Ectodermal cell (in vitro differentiated cells): Measurements from ENCODE around the gene SLC12A6.

ENCODE experiments used
- H3K27ac ChIP-seq: 2 replicates; pipeline ENCODE4 v1.7.0; 2013; ENCODE audit warnings: mild to moderate bottlenecking, low read depth, low read length; ENCODE audit not compliant: insufficient read depth, poor library complexity, severe bottlenecking
- H3K27me3 ChIP-seq: 2 replicates; pipeline ENCODE4 v1.7.0; 2013; ENCODE audit warnings: mild to moderate bottlenecking, low read length; ENCODE audit not compliant: insufficient read depth, control insufficient read depth, poor library complexity, severe bottlenecking
- H3K36me3 ChIP-seq: one replicate; pipeline ENCODE4 v1.7.0; 2013; ENCODE audit warnings: low read length; ENCODE audit not compliant: control insufficient read depth, insufficient read depth
- H3K4me1 ChIP-seq: one replicate; pipeline ENCODE4 v1.7.0; 2013; ENCODE audit warnings: low read length; ENCODE audit not compliant: control insufficient read depth, insufficient read depth
- H3K4me3 ChIP-seq: 2 replicates; pipeline ENCODE4 v1.7.0; 2013; ENCODE audit warnings: low read depth, low read length, control low read depth; ENCODE audit not compliant: insufficient read depth
- H3K9me3 ChIP-seq: 2 replicates; pipeline ENCODE4 v1.7.0; 2013; ENCODE audit warnings: mild to moderate bottlenecking, low read length, moderate library complexity; ENCODE audit not compliant: control insufficient read depth
- WGBS, 2 experiments: methylation state at CpG; one replicate each; pipeline ENCODE4 v1.1.7; 2013; ENCODE audit warnings: missing lambda C conversion rate in 2 of 2; 5-methylcytosine and 5-hydroxymethylcytosine counted together

The SLC12A6 gene

GRCh38 chr15:34241376-34242330 is 95.9 kb downstream of the SLC12A6 start:
- Histone ChIP-seq H3K27me3 (no peaks in the 10 kb centered on the region), H3K9me3 (no peaks in the 10 kb centered on the region), H3K27ac (no peak overlapping the region), H3K4me1 (no peaks in the 10 kb centered on the region), H3K36me3 (no peaks in the 10 kb centered on the region), H3K4me3 (no peak overlapping the region)
- 62 to 67% methylated on average over 1 of the region's 1 CpG for WGBS, 2 experiments

- H3K27me3 ChIP-seq = no peaks in the 10 kb centered on the region
- no peaks in the 10 kb centered on the region for H3K36me3 ChIP-seq
- 87 to 88% methylated on average over 3 of the region's 3 CpGs for WGBS, 2 experiments
- H3K4me3 ChIP-seq = no peak overlapping the region
- H3K9me3 ChIP-seq = no peaks in the 10 kb centered on the region
- H3K4me1 ChIP-seq = no peaks in the 10 kb centered on the region
- no peak overlapping the region for H3K27ac ChIP-seq
Measured at GRCh38 chr15:34240537-34240936, 97.0 kb downstream of the SLC12A6 start.

- no peak overlapping the region for H3K27ac ChIP-seq
- no peaks in the 10 kb centered on the region for H3K4me1 ChIP-seq
- 85 to 90% methylated on average over 3 to 4 of the region's 4 CpGs for WGBS, 2 experiments
- H3K4me3 ChIP-seq = no peak overlapping the region
- no peaks in the 10 kb centered on the region for H3K36me3 ChIP-seq
- H3K27me3 ChIP-seq = no peaks in the 10 kb centered on the region
- no peaks in the 10 kb centered on the region for H3K9me3 ChIP-seq
Measured at GRCh38 chr15:34239151-34239808, 98.3 kb downstream of the SLC12A6 start.

GRCh38 chr15:34233614-34234013 is 104.0 kb downstream of the SLC12A6 start:
- H3K27ac ChIP-seq = no peak overlapping the region
- no peak overlapping the region for H3K4me3 ChIP-seq
- no peaks in the 10 kb centered on the region for H3K4me1 ChIP-seq
- 93 to 94% methylated on average over 6 of the region's 6 CpGs for WGBS, 2 experiments
- peaks cover 11% of the 10 kb centered on the region for H3K36me3 ChIP-seq
- H3K9me3 ChIP-seq = no peaks in the 10 kb centered on the region
- H3K27me3 ChIP-seq = no peaks in the 10 kb centered on the region

GRCh38 chr15:34223904-34224596 is 113.5 kb downstream of the SLC12A6 start:
- WGBS, 2 experiments = 92 to 93% methylated on average over 24 of the region's 24 CpGs
- H3K36me3 ChIP-seq = peaks cover 16% of the 10 kb centered on the region
- no peaks in the 10 kb centered on the region for H3K9me3 ChIP-seq
- peak overlapping the region; percentile 100 for H3K4me3 ChIP-seq
- no peaks in the 10 kb centered on the region for H3K4me1 ChIP-seq
- H3K27me3 ChIP-seq = no peaks in the 10 kb centered on the region
- peak overlapping the region; percentile 77 for H3K27ac ChIP-seq

- Histone ChIP-seq H3K27ac (no peak overlapping the region), H3K4me1 (no peaks in the 10 kb centered on the region), H3K36me3 (no peaks in the 10 kb centered on the region), H3K9me3 (no peaks in the 10 kb centered on the region), H3K27me3 (no peaks in the 10 kb centered on the region), H3K4me3 (no peak overlapping the region)
- 94% methylated on average over 7 of the region's 7 CpGs for WGBS, 2 experiments
Measured at GRCh38 chr15:34217587-34218225, 119.9 kb downstream of the SLC12A6 start.

GRCh38 chr15:34216527-34217270 is 120.9 kb downstream of the SLC12A6 start:
- Histone ChIP-seq H3K4me1 (no peaks in the 10 kb centered on the region), H3K4me3 (no peak overlapping the region), H3K36me3 (no peaks in the 10 kb centered on the region), H3K27me3 (no peaks in the 10 kb centered on the region), H3K27ac (no peak overlapping the region), H3K9me3 (no peaks in the 10 kb centered on the region)

GRCh38 chr15:34214135-34214534 is 123.4 kb downstream of the SLC12A6 start:
- 65% methylated on average over 3 of the region's 3 CpGs for WGBS, 2 experiments
- Histone ChIP-seq H3K27ac (no peak overlapping the region), H3K36me3 (no peaks in the 10 kb centered on the region), H3K4me1 (no peaks in the 10 kb centered on the region), H3K9me3 (no peaks in the 10 kb centered on the region), H3K27me3 (no peaks in the 10 kb centered on the region), H3K4me3 (no peak overlapping the region)

GRCh38 chr15:34213690-34214089 is 123.9 kb downstream of the SLC12A6 start:
- Histone ChIP-seq H3K4me3 (no peak overlapping the region), H3K4me1 (no peaks in the 10 kb centered on the region), H3K36me3 (no peaks in the 10 kb centered on the region), H3K27ac (no peak overlapping the region), H3K9me3 (no peaks in the 10 kb centered on the region), H3K27me3 (no peaks in the 10 kb centered on the region)
- WGBS, 2 experiments = 58 to 83% methylated on average over 2 to 4 of the region's 4 CpGs
